HUES48 (cell line): ENCODE measurements around the gene TIAM1.

Experiments
- H3K27ac ChIP-seq: one replicate; pipeline ENCODE4 v1.7.0; 2013; ENCODE audit warnings: low read depth, low read length, inconsistent platforms
- H3K27me3 ChIP-seq: 2 replicates; pipeline ENCODE4 v1.6.1; 2013; ENCODE audit warnings: mild to moderate bottlenecking, low read length; ENCODE audit not compliant: control insufficient read depth, insufficient read depth
- H3K36me3 ChIP-seq: 2 replicates; pipeline ENCODE4 v1.6.1; 2013; ENCODE audit warnings: low read length; ENCODE audit not compliant: control insufficient read depth, insufficient read depth
- H3K4me1 ChIP-seq: 2 replicates; pipeline ENCODE4 v1.6.1; 2013; ENCODE audit warnings: mild to moderate bottlenecking, low read length; ENCODE audit not compliant: control insufficient read depth, insufficient read depth
- H3K4me3 ChIP-seq: 2 replicates; pipeline ENCODE4 v1.5.1; 2013; ENCODE audit warnings: mild to moderate bottlenecking, low read depth, low read length
- H3K9ac ChIP-seq: 2 replicates; pipeline ENCODE4 v1.6.1; 2013; ENCODE audit warnings: mild to moderate bottlenecking, low read depth, low read length, moderate library complexity
- H3K9me3 ChIP-seq: 2 replicates; pipeline ENCODE4 v1.6.1; 2013; ENCODE audit warnings: low read length; ENCODE audit not compliant: control insufficient read depth, insufficient read depth

Gene TIAM1

DNA sequence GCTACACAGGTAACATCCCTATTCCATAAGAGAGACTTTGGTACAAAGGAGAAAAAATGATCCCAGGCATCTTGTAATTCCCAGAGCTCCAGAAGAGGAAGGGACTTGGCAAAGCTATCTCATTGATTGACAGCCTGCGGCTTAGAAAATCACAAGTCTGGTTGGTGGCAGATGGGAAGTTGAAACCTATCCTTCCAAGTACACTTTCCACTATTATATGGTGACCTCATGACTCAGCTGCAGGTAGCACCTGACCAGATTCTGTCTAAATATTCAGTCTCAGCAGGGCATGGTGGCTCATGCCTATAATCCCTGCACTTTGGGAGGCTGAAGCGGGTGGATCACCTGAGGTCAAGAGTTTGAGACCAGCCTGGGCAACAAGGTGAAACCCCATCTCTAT lies 89.9 kb downstream of the TIAM1 start:
- H3K9me3 ChIP-seq = no peaks in the 10 kb centered on the region
- no peaks in the 10 kb centered on the region for H3K36me3 ChIP-seq
- H3K4me3 ChIP-seq = no peak overlapping the region
- H3K9ac ChIP-seq = no peak overlapping the region
- no peaks in the 10 kb centered on the region for H3K27me3 ChIP-seq
- no peak overlapping the region for H3K27ac ChIP-seq
- H3K4me1 ChIP-seq = peaks cover 22% of the 10 kb centered on the region

DNA sequence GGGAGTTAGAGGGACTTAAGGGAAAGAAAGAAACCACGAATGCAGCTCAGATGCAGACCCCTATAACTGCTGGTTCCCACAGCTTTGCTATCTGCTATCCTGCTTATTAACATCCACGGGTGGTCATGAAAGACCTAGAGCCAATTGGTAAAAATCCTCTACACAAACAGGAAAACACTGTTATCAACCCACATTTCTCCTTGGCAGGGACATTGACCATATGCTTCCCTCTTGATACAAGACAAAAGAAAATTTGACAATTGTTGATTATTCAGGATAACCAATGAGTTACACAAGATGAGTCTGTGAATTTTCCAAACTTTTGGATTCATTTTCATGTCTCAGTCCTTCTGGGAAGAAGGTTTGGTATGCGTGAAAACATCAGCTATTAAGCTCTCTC lies 90.4 kb downstream of the TIAM1 start:
- no peak overlapping the region for H3K27ac ChIP-seq
- H3K4me3 ChIP-seq = no peak overlapping the region
- H3K27me3 ChIP-seq = no peaks in the 10 kb centered on the region
- no peak overlapping the region for H3K9ac ChIP-seq
- H3K9me3 ChIP-seq = no peaks in the 10 kb centered on the region
- no peaks in the 10 kb centered on the region for H3K36me3 ChIP-seq
- H3K4me1 ChIP-seq = peaks cover 22% of the 10 kb centered on the region

DNA sequence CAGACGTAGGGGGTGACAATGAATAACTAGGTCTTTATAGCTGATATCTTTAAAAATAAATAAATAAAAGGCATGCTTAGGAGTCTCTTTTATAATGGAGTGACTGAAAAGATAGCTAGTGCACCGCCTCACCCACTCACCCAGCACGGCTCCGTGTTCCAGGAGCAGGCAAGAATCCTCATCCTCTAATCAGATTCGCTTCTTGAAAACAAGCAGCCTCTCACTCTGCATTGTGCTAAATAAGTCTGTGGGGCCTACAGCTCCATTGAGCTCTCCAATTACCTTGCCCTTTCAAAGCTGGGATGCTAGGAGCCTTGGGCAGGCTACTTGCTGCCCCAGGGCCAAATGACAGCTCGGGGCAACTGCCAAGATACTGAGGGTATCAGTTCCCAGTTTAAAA lies 91.5 kb downstream of the TIAM1 start:
- Histone ChIP-seq H3K36me3 (no peaks in the 10 kb centered on the region), H3K9me3 (no peaks in the 10 kb centered on the region), H3K27me3 (no peaks in the 10 kb centered on the region), H3K9ac (no peak overlapping the region), H3K4me3 (no peak overlapping the region), H3K27ac (no peak overlapping the region), H3K4me1 (peaks cover 22% of the 10 kb centered on the region)

DNA sequence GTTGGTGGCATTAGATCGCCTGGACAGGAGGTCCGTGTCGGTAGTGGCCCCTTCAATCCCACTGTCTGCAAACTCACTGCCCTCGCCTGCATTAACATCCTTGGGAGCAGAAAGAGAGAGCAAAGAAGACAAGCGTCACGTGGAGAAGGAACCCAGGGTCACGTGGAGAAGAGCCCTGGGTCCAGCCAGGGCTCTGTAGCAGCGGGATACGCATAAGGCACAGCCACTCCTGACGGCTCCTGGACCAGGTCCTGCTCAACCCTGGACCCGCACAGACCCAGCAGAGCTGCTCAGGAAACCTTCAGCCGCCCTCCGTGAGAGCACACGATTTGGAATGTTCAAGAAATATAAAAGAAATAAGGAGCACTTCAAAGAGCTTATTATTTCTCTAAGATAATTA lies 92.0 kb downstream of the TIAM1 start:
- Histone ChIP-seq H3K27me3 (no peaks in the 10 kb centered on the region), H3K4me3 (no peak overlapping the region), H3K27ac (no peak overlapping the region), H3K9ac (no peak overlapping the region), H3K4me1 (peaks cover 22% of the 10 kb centered on the region), H3K9me3 (no peaks in the 10 kb centered on the region), H3K36me3 (no peaks in the 10 kb centered on the region)

DNA sequence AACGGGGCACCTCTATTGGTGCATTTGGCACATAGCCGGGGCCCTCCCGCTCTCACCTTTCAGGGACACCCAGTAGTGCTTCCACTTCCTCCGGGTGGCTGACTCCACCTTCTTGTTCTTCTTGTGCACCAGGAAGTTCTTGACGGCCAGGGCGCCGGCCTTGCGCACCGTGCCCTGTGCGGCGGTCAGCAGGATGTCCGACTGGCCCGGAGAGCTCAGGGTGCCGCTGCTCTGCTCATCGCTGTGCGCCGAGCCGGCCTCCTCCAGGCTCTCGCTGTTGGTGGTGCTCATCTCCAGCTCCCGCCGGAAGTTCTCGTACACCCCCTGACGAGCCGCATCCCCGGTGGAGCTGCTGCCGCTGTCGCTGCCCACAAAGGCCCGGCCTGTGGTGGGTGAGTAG lies 92.4 kb downstream of the TIAM1 start:
- Histone ChIP-seq H3K36me3 (no peaks in the 10 kb centered on the region), H3K9me3 (no peaks in the 10 kb centered on the region), H3K27me3 (no peaks in the 10 kb centered on the region), H3K27ac (no peak overlapping the region), H3K9ac (no peak overlapping the region), H3K4me1 (peaks cover 19% of the 10 kb centered on the region), H3K4me3 (no peak overlapping the region)

DNA sequence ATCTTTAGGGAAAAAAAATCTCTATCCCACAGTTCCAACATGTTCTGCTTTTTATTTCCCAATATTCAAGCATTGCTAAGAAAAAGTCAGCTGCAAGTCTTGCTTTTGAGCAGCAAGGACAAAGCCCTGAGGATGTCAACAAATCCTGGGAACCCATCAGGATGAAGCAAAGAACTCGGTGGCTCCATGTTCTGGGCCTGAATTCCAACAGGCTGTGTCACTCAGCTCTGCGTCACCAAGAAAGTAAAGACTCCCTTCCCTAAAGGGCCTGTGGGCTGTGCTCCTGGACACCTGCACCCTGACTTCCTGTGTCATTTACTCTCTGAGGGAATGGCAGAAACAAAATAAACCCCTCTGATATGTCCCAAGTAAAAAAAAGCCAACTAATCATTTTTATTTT lies 95.5 kb downstream of the TIAM1 start:
- Histone ChIP-seq H3K27me3 (no peaks in the 10 kb centered on the region), H3K4me3 (no peak overlapping the region), H3K4me1 (no peaks in the 10 kb centered on the region), H3K9me3 (peaks cover 6% of the 10 kb centered on the region; the same call in 1 of the 2 replicates), H3K36me3 (peaks cover 11% of the 10 kb centered on the region), H3K27ac (no peak overlapping the region), H3K9ac (no peak overlapping the region)

DNA sequence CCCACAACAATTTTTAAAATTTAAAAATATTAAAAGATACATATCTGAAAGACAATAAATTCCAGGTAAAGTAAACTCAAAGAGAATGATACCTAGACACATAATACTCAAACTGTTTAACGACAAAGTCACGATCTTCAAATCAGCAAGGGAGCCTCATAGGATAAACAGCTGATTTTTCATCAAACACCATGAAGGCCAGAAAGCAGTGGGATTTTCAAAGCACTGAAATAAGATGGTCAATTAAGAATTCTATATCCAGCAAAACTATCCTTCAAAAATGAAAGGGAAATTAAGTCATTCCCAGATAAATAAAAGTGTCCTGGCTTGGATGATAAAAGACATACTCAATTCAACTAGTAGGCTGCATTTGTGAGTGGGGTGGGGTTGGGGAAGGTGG lies 100.5 kb downstream of the TIAM1 start:
- no peak overlapping the region for H3K4me3 ChIP-seq
- no peaks in the 10 kb centered on the region for H3K4me1 ChIP-seq
- H3K27me3 ChIP-seq = no peaks in the 10 kb centered on the region
- no peak overlapping the region for H3K9ac ChIP-seq
- no peak overlapping the region for H3K27ac ChIP-seq
- peaks cover 24% of the 10 kb centered on the region for H3K9me3 ChIP-seq
- peaks cover 12% of the 10 kb centered on the region for H3K36me3 ChIP-seq

DNA sequence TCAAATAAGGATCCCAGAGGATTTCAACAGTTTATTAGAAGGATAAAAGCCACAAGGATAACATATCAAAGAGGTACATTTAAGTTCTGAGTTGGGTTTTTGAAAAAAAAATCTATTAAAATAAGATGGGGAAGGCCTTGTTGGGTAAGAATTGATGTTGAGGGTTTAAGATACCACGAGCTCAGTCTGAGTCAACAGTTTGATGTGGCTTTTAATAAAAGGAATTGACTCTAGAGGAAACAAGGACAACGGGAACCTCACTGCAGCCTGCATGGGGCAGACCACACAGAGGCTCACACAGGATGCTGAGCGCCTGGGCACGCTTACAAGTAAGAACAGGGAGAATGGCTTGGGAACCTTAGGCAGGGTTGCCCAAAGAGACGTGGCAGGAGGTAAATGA lies 107.5 kb downstream of the TIAM1 start:
- Histone ChIP-seq H3K9ac (no peak overlapping the region), H3K27ac (no peak overlapping the region), H3K4me3 (no peak overlapping the region), H3K4me1 (no peaks in the 10 kb centered on the region), H3K27me3 (no peaks in the 10 kb centered on the region), H3K9me3 (peaks cover 12% of the 10 kb centered on the region), H3K36me3 (no peaks in the 10 kb centered on the region)

DNA sequence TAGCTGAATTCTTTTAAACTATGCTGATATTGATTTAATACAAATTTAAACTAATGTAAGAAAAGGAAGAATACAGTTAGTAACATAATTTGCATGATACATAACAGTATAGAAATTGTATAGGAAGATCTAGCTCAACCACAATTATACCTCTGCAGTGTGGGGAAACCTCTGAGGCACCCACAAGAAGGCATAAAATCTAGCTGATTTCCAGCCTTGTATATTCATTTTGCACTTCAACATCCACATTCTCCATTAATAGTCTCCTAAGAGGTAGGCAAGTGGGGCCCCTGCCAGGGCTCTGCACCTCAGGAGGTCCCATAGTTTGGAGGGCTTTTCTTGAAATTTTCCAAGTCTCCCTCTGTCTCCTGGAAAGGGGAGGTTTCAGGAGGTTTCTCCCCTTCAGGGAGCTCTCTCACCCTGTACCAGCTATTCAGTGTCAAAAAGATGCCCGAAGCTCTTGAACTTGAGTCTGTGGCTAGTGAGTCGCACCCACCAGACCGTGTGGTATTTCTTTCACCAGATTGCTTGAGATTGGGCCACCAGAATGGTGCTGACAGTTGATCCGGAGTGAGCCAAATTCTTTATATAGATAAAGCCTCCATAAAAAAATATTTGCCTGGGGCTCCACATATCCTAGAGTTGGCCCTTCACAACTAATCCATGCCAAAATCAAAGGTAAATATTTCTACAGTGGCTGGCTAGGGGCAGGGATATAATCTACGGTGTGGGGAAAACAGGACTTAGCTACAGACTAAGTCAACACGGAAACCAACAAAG lies 108.2 kb downstream of the TIAM1 start:
- H3K27me3 ChIP-seq = no peaks in the 10 kb centered on the region
- H3K9ac ChIP-seq = no peak overlapping the region
- no peak overlapping the region for H3K27ac ChIP-seq
- H3K9me3 ChIP-seq = peaks cover 6% of the 10 kb centered on the region
- no peaks in the 10 kb centered on the region for H3K4me1 ChIP-seq
- no peaks in the 10 kb centered on the region for H3K36me3 ChIP-seq
- H3K4me3 ChIP-seq = no peak overlapping the region

DNA sequence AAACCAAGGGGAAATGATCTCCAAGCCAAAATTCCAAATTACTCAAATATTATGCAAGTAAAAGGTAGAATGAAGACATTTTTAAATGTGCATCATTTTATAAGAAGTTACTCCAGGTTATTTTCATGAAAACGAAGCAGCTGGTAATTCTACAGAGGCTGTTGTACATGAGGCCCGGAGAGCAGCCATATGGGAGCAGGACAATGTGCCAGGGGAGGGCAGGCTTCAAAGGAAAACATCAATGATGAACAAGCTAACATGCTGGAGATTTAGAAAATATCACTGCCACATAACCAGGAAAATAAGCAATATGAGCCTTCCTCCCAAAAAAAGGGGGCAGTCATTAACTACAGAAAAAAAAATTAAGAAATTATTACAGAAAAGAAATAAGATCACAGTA lies 109.1 kb downstream of the TIAM1 start:
- H3K4me3 ChIP-seq = no peak overlapping the region
- no peaks in the 10 kb centered on the region for H3K9me3 ChIP-seq
- H3K4me1 ChIP-seq = no peaks in the 10 kb centered on the region
- no peaks in the 10 kb centered on the region for H3K36me3 ChIP-seq
- no peak overlapping the region for H3K27ac ChIP-seq
- no peak overlapping the region for H3K9ac ChIP-seq
- no peaks in the 10 kb centered on the region for H3K27me3 ChIP-seq

DNA sequence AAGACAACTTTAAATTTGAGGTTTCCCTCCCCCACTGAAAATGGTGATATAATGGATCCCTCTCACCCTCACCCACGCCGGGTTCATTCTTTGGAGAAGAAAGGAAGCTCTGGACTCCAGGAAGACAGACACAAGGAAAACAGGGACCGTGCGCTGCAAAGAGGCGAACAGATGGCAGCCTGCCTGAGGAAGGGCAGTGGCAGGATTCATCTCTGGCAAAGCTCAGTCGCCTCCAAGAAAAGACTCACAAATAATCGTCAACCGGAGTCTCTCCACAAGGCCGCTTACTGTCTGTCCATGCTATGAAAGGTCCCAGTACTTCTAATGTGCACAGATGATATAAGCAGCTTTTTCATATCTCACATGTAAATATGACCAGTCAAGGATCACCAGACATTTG lies 110.3 kb downstream of the TIAM1 start:
- Histone ChIP-seq H3K27me3 (no peaks in the 10 kb centered on the region), H3K27ac (no peak overlapping the region), H3K36me3 (no peaks in the 10 kb centered on the region), H3K9me3 (no peaks in the 10 kb centered on the region), H3K4me1 (no peaks in the 10 kb centered on the region), H3K4me3 (no peak overlapping the region), H3K9ac (no peak overlapping the region)
